Naive thymus-derived CD8-positive, alpha-beta T cell (primary cell): ENCODE results near the gene ARRDC1. TPM values are rescaled to one million over a fixed set of nuclear protein-coding genes. Genes with fewer than 3 reads are reported as not detected.
"Not testable (repeated sequence)": the region's sequence is repeated elsewhere in the genome, so short reads cannot be mapped to it uniquely, and the experiment has no call there.

Experiments used
- ATAC-seq, 2 donors: fragments of 150-1000 bp; cut with Tn5 transposase in 1 of 2; sonication (Bioruptor Pico), chemical (Tn5 transposase) in 1 of 2; 1 replicate in 1 of 2; 2 replicates in 1 of 2; pipeline ENCODE4 v1.10.0; 2021; ENCODE audit warnings: mild to moderate bottlenecking in 2 of 2, moderate library complexity in 2 of 2
- POLR2A ChIA-PET: fragments of 350-600 bp; sonication (Branson Sonifier 250); formaldehyde crosslinking; loops from one replicate; lab custom pipeline; 2021; ENCODE audit warnings: antibody characterized with exemption; lab: Charles Lee
- DNase-seq, 10 donors: peaks; one replicate each; pipeline versions ENCODE4 v3.0.0 to v3.0.0-alpha.2; 2020 to 2022
- H3K27ac Mint-ChIP-seq, 10 donors: one replicate each; pipeline ENCODE4 v1.8.0; 2020 to 2022; ENCODE audit warnings: mild to moderate bottlenecking in 10 of 10, mixed read lengths in 10 of 10, moderate library complexity in 4 of 10, inconsistent platforms in 1 of 10
- H3K27me3 Mint-ChIP-seq, 5 donors: one replicate each; pipeline ENCODE4 v1.8.0; 2021 to 2022; ENCODE audit warnings: mixed read lengths in 5 of 5
- H3K36me3 Mint-ChIP-seq, 3 donors: one replicate each; pipeline ENCODE4 v1.8.0; 2020 to 2022; ENCODE audit warnings: mixed read lengths in 3 of 3, mild to moderate bottlenecking in 2 of 3, inconsistent platforms in 1 of 3
- H3K4me1 Mint-ChIP-seq, 4 donors: one replicate each; pipeline ENCODE4 v1.8.0; 2021 to 2022; ENCODE audit warnings: mixed read lengths in 4 of 4
- H3K4me3 Mint-ChIP-seq, 10 donors: one replicate each; pipeline ENCODE4 v1.8.0; 2020 to 2022; ENCODE audit warnings: mild to moderate bottlenecking in 10 of 10, mixed read lengths in 10 of 10, moderate library complexity in 6 of 10, inconsistent platforms in 1 of 10
- H3K9me3 Mint-ChIP-seq, 9 donors: one replicate each; pipeline ENCODE4 v1.8.0; 2020 to 2022; ENCODE audit warnings: mixed read lengths in 9 of 9, mild to moderate bottlenecking in 3 of 9, inconsistent platforms in 1 of 9, moderate library complexity in 1 of 9
- polyA plus RNA-seq, 3 donors: library from polyadenylated mRNA; unstranded; fragments of 300-500 nt; fragmentation: Illumina TruSeq; gene quantifications; one replicate each; pipeline ENCODE4 v1.2.3, GENCODE V29; 2021
- total RNA-seq, 8 experiments: library from RNA in 2 of 8; stranded (reverse) in 2 of 8; gene quantifications; one replicate each; pipeline ENCODE4 v1.2.3 and lab custom pipeline; 2021 to 2026

The ARRDC1 gene
- total and polyA plus RNA-seq, 5 experiments from 2014 or later, result 27.2 to 86.8 (median 42.4) TPM

DNA sequence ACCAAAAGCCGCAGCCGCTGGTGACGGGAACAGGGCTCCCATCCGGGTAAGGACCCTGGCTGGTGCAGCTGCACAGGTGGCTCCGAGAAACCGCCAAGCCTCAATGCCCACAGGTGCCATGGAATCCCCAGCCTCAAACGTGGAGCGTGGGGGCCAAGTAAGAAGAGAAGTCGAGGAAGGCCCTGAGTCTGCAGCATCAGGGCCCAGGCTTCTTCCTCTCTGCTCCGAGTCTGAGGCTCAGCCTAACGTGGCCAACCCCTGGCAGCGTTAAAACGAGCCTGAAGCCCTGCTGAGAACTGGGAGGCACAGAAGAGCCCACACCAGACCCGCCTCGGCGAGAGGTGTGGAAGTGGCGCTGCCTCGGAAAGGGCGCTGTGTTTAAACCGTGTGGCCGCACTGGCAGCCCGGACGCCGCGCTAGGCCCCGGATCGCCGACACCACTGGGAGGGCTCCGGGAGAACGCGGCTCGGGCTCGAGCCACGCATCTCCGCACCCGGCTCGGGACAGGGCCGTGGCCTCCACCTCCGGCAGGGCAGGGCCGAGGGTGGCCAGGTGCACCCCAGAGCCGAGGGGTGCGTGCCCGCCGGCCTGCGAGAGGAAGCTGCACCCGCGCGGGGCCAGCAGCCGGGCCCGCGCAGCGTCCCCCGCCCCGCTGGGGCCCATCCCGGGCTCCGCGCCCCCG, 15.9 kb upstream of the ARRDC1 start:
- POLR2A ChIA-PET, result interaction anchor here (1.2 to 2.4 kb wide), 4 partner anchors 11 to 38 kb away, joined by 4 to 10 read pairs (median 7); partner anchors contain the start of genes DPH7, EHMT1 and MRPL41
- Mint-ChIP-seq H3K4me3 (peak overlapping the region; percentile 77 to 91 (median 84)), H3K36me3 (peaks cover 0 to 21% (median 3%) of the 10 kb centered on the region in 3 donors), H3K27me3 (no peaks in the 10 kb centered on the region), H3K4me1 (peaks cover 8 to 26% (median 12%) of the 10 kb centered on the region in 4 donors), H3K27ac (peak overlapping the region in 7 of 10 donors; percentile 27 to 87 (median 79)), H3K9me3 (no peaks in the 10 kb centered on the region)
- DNase-seq, result peak in 1 of 10 donors; percentile 24
- peak in 1 of 2 donors; percentile 4 for ATAC-seq

DNA sequence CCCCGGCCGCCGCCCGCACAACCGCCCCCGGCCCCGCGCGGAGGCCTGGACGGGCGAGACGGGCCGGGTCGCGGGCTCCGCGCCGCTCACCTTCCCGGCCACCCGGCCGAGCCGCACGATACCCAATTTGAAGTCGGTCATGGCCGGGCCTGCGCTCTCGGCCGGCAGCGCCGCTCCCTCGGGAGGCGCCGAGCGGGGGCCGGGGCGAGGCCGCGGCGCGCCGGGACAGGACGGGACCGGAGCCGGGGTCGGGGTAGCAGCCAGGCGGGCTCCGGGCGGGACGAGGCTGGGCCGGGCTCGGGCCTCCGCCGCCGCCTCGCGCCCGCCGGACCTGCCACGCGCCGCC, 15.4 kb upstream of the ARRDC1 start:
- DNase-seq (no peak), ATAC-seq (peak in 1 of 2 donors; percentile 31)
- H3K9me3 Mint-ChIP-seq, result no peaks in the 10 kb centered on the region
- no peaks in the 10 kb centered on the region for H3K27me3 Mint-ChIP-seq
- H3K4me3 Mint-ChIP-seq, result peak overlapping the region in 1 of 10 donors; percentile 91
- peaks cover 8 to 26% (median 12%) of the 10 kb centered on the region in 4 donors for H3K4me1 Mint-ChIP-seq
- POLR2A ChIA-PET, result interaction anchor here (1.0 to 2.4 kb wide), 7 partner anchors 10 to 38 kb away, joined by 3 to 10 read pairs (median 4); partner anchors contain the start of genes ARRDC1, DPH7, EHMT1 and MRPL41
- H3K36me3 Mint-ChIP-seq, result peaks cover 0 to 21% (median 3%) of the 10 kb centered on the region in 3 donors
- no peak overlapping the region for H3K27ac Mint-ChIP-seq

DNA sequence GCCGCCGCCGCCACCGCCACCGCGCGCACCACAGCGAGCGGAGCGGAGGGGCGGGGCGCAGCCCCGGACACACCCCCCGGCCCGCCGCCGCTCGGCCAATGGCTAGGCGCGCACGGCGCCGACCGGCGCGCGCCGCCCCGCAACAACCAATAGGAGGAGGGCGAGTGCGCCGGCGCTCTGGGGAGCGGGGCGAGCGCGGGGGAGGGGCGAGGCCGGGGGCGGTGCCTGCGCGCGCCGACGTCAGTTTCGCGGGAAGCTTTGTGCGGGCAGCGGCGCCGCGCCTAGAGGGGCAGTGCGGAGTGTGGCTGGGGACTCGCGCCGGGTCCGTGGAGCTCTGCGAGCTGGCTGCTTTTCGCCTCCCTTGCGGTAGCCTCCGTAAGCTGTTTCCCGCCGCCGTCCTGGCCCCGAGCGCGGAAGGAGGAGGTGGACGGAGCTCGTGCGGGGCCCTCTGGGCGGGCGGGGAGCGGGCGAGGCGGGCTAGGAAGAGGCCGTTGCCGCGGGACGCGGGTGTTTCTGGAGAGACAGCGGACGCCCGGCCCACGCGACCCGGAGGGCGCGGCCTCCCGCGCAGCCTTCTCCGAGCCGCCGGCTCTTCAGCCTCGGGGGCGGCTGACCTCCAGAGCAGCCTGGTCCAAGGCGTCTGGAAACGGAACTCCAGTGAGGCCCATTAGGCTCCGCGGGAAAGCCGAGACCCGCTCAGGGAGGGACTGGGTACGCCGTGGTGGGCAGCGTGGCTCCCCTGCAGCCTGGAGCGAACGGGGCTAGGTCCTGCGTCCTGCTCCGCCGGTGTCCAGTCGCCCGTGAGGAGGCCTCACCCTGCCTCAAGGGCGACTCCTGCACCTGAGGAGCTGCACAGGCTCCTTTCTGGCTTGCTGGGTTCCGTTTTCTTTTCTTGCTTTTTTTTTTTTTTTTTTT, 14.8 kb upstream of the ARRDC1 start, which contains the start of gene ZMYND19:
Gene ZMYND19, minus strand, starts transcription at position 44 of the 915 bp plus-strand sequence. CDS start 249 bp downstream, outside the sequence.
- ATAC-seq (peak; percentile 95 to 97), DNase-seq (peak; percentile 83 to 96 (median 90))
- POLR2A ChIA-PET, result interaction anchor here (1.0 to 2.4 kb wide), 8 partner anchors 9 to 39 kb away, joined by 3 to 10 read pairs (median 4); partner anchors contain the start of genes ARRDC1, DPH7, EHMT1 and MRPL41
- Mint-ChIP-seq H3K9me3 (no peaks in the 10 kb centered on the region), H3K27me3 (no peaks in the 10 kb centered on the region), H3K27ac (peak within 1 kb of the TSS in 9 of 10 donors; percentile 79 to 94 (median 92)), H3K4me3 (peak within 1 kb of the TSS; percentile 91 to 97 (median 94)), H3K36me3 (peaks cover 0 to 21% (median 3%) of the 10 kb centered on the region in 3 donors), H3K4me1 (peaks cover 8 to 26% (median 12%) of the 10 kb centered on the region in 4 donors)

DNA sequence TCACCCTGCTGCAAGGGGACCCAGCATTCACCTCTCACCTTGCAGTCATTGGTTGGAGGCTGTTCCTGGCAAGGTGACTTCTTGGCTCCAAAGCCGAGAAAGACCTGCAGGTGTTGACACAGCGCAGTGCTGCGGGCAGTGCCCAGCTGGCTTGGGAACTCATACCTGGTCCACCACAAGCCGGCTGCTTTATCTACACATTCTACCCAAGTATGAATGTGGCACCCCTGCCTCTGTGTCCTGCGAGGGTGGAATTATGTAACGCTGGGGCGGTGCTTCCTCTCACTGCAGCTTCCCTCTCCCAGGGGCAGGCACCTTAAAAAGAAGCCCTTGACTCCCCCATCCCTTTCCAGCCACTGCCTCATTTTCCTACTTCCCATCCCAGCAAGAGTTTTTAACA, 12.7 kb upstream of the ARRDC1 start:
- DNase-seq (no peak), ATAC-seq (no peak)
- Mint-ChIP-seq H3K4me1 (peaks cover 5 to 24% (median 11%) of the 10 kb centered on the region in 4 donors), H3K27ac (peak overlapping the region in 2 of 10 donors; percentile 25 to 86), H3K9me3 (no peaks in the 10 kb centered on the region), H3K36me3 (peaks cover 0 to 4% (median 0%) of the 10 kb centered on the region in 3 donors), H3K4me3 (peak overlapping the region in 5 of 10 donors; percentile 47 to 63 (median 52)), H3K27me3 (no peaks in the 10 kb centered on the region)
- POLR2A ChIA-PET, result interaction anchor here (0.7 kb wide), 2 partner anchors 15 to 165 kb away, joined by 3 to 4 read pairs; no protein-coding TSS in a partner anchor

DNA sequence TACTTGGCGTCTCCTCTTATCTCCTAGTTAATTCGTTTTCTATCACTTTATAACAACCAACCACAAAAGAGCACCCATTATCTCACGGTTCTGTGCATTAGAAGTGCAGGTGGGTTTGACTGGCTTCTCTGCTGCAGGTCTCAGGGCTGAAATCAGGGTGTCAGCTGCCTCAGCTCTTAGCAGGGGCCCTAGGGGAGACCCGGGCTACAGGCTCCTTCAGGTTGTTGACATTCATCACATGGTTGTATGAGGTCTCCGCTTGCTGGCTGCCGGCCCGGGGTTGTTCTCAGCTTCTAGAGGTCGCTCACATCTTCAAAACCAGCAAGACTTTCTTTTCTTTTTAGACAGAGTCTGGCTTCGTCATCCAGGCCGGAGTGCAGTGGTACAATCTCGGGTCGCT, 12.3 kb upstream of the ARRDC1 start:
- Mint-ChIP-seq H3K36me3 (no peaks in the 10 kb centered on the region), H3K4me1 (peaks cover 1 to 20% (median 7%) of the 10 kb centered on the region in 4 donors), H3K27me3 (no peaks in the 10 kb centered on the region), H3K27ac (peak overlapping the region in 2 of 10 donors; percentile 25 to 86), H3K4me3 (peak overlapping the region in 5 of 10 donors; percentile 47 to 63 (median 52)), H3K9me3 (no peaks in the 10 kb centered on the region)
- POLR2A ChIA-PET, result interaction anchor here (0.7 kb wide), 1 partner anchor 165 kb away, joined by 4 read pairs; no protein-coding TSS in a partner anchor
- DNase-seq, result no peak
- no peak for ATAC-seq

DNA sequence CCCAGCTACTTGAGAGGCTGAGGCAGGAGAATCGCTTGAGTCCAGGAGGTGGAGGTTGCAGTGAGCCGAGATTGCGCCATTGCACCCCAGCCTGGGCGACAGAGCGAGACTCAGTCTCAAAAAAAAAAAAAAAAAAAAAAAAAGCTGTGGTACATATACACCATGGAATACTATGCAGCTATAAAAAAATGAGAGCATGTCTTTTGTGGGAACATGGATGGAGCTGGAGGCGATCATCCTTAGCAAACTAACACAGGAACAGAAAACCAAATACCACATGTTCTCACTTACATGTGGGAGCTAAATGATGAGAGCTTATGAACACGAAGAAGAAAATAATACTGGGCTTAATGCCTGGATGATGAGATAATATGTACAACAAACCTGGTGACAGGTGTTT, 8.9 kb upstream of the ARRDC1 start:
- POLR2A ChIA-PET, H3K4me3 Mint-ChIP-seq, H3K4me1 Mint-ChIP-seq, H3K27me3 Mint-ChIP-seq, H3K36me3 Mint-ChIP-seq, H3K27ac Mint-ChIP-seq, H3K9me3 Mint-ChIP-seq, DNase-seq, ATAC-seq: not testable (repeated sequence)

DNA sequence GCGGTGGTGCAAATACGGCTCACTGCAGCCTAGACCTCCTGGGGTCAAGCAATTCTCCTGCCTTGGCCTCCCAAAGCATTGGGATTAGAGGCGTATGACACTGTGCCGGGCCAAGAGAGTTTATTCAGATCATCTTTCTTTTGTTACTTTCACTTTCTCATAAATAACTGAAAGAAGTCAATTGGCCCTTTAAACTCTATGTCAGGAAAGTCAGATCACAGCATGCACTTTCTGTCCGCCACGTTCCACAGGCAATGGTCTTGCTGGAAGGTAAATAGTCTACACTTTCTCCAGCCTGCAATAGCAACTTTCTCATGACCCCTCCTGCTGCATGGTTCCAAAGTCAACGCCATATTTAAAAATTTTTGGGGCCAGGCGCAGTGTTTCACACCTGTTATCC, 6.5 kb upstream of the ARRDC1 start:
- DNase-seq (no peak), ATAC-seq (no peak)
- POLR2A ChIA-PET, result interaction anchor here (1.6 kb wide), 1 partner anchor 8 kb away, joined by 4 read pairs; the partner anchor contains the start of gene ZMYND19
- Mint-ChIP-seq H3K9me3 (no peaks in the 10 kb centered on the region), H3K4me1 (peaks cover 1 to 10% (median 3%) of the 10 kb centered on the region in 4 donors), H3K27ac (peak overlapping the region in 1 of 10 donors; percentile 78), H3K36me3 (no peaks in the 10 kb centered on the region), H3K27me3 (no peaks in the 10 kb centered on the region), H3K4me3 (no peak overlapping the region)

DNA sequence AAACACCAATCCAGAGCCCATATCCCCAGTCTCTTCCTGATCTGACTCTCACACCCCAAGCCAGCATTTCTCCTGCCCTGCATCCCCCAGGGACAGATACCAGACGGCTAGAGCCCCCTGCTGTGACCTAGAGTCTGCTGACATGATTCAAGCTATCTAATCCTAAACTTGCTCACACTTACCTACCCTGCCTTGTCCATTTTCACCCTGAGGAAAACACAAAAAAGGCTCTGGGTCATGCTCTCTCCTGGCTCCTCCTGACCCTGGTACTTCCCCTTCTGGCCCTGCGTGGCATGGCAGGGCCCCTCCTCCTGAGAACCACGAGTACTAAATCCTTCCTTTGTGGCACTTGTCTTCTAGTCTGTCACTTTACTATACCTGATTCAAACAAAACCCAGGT, 2.8 kb upstream of the ARRDC1 start:
- no peaks in the 10 kb centered on the region for H3K27me3 Mint-ChIP-seq
- DNase-seq, result no peak
- no peaks in the 10 kb centered on the region for H3K36me3 Mint-ChIP-seq
- POLR2A ChIA-PET, result interaction anchor here (0.9 kb wide), 1 partner anchor 11 kb away, joined by 3 read pairs; no protein-coding TSS in a partner anchor
- peak overlapping the region in 2 of 10 donors; percentile 9 to 31 for H3K27ac Mint-ChIP-seq
- H3K9me3 Mint-ChIP-seq, result no peaks in the 10 kb centered on the region
- ATAC-seq, result no peak
- H3K4me3 Mint-ChIP-seq, result peak overlapping the region in 5 of 10 donors; percentile 4 to 62 (median 52)
- peaks cover 8 to 22% (median 18%) of the 10 kb centered on the region in 4 donors for H3K4me1 Mint-ChIP-seq

DNA sequence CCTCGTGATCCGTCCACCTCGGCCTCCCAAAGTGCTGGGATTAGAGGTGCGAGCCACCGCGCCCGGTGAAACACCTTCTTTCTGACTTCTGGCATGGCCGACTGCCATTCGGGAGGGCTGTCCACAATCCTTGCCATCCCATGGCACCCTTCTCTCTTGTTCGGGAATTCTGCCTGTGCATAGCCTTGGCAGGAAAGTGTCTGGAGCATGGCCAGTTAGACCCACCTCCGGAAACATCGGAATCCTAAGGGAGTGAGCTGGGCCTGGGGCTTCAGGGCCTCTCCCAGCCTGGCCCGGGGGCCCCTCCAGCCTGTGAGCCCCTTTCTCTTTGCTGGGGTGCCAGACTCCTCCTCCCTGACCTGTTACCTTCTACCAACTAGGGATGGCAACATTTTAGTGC, 1.6 kb upstream of the ARRDC1 start:
- Mint-ChIP-seq H3K4me3 (peak overlapping the region; percentile 22 to 76 (median 65)), H3K36me3 (no peaks in the 10 kb centered on the region), H3K27ac (peak overlapping the region in 3 of 10 donors; percentile 6 to 80 (median 72)), H3K27me3 (no peaks in the 10 kb centered on the region), H3K4me1 (peaks cover 8 to 31% (median 22%) of the 10 kb centered on the region in 4 donors), H3K9me3 (no peaks in the 10 kb centered on the region)
- DNase-seq (no peak), ATAC-seq (no peak)
- POLR2A ChIA-PET, result interaction anchor here (1.0 to 1.5 kb wide), 2 partner anchors 9 to 18 kb away, joined by 4 read pairs; no protein-coding TSS in a partner anchor

DNA sequence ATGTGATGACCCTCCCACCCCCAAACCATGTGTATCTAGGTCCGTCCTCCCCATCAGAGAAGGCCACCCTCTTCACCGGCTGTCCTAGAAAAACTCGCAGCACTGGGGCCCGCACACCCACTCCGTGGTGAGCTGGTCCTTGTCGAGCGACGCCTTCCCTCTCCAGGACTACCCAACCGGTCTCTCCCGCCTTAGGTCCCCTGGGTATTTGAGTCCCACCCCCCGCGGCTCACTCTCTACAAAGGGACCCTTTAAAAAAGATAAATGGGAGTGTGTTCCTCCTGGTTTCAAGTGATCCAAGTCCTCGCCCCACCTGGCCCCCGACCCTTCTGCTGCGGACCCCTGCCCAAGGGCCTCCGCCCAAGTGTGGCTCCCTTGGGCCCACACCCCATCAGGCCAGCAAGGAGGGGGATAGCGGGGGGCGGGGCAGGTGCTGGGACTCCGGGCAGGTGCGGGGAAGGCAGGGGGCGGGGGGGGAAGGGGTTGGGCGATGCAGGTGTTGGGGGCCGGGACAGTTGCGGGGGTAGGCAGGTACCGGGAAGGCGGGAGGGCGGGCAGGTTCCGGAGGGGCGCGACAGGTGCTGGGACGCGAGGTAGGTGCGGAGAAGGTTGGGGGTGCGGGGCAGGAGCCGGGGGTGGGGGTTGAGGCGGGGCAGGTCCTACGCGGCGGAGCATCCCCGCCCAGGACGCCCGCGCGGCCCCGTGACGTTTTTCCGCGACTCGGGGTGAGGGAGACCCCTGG, 970 bp upstream of the ARRDC1 start:
- H3K9me3 Mint-ChIP-seq, result no peaks in the 10 kb centered on the region
- no peak for ATAC-seq
- H3K4me1 Mint-ChIP-seq, result peaks cover 8 to 32% (median 23%) of the 10 kb centered on the region in 4 donors
- H3K27me3 Mint-ChIP-seq, result no peaks in the 10 kb centered on the region
- peak overlapping the region in 3 of 10 donors; percentile 6 to 80 (median 72) for H3K27ac Mint-ChIP-seq
- POLR2A ChIA-PET, result interaction anchor here (1.2 to 1.6 kb wide), 5 partner anchors 10 to 23 kb away, joined by 3 to 14 read pairs (median 4); partner anchors contain the start of genes EHMT1 and ZMYND19
- no peaks in the 10 kb centered on the region for H3K36me3 Mint-ChIP-seq
- peak overlapping the region; percentile 22 to 76 (median 65) for H3K4me3 Mint-ChIP-seq
- peak in 1 of 10 donors; percentile 69 for DNase-seq

DNA sequence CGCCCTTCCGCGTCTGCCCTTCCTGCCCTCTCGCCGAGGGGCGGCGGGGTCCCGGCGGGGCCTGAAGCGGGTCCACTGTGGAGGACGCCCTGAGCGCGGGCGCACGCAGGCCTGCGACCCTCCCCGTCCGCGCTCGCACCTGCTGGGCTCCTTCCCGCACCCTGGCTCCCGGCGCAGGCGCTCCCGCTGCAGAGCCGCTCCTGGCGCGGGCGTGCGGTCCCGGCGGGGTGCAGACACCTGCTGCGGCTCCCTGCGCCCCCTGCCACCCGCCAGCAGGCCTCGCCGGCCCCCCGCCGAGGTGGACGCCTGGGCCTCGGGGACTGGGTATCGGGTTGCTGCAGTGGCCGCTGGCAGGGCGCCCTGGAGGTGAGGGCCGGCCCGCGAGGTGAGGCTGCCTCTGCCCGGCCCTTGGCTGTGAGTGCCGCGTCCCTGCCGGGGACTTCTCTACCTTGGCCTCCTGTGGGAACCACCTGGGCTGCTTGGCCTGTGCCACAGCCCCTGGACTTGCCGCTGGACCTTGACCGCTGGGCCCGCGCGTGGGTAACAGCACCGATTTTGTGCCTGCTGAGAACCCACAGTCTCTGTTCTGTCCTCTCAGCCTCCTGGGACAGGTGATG, 627 bp downstream of the ARRDC1 start:
- ATAC-seq, result peak; percentile 4 to 12
- Mint-ChIP-seq H3K27me3 (no peaks in the 10 kb centered on the region), H3K4me1 (peaks cover 8 to 36% (median 29%) of the 10 kb centered on the region in 4 donors), H3K27ac (peak overlapping the region in 4 of 10 donors; percentile 62 to 78 (median 70)), H3K9me3 (no peaks in the 10 kb centered on the region), H3K4me3 (peak overlapping the region; percentile 70 to 90 (median 81)), H3K36me3 (no peaks in the 10 kb centered on the region)
- POLR2A ChIA-PET, result interaction anchor here (1.4 to 1.6 kb wide), 3 partner anchors 12 to 24 kb away, joined by 3 to 15 read pairs (median 3); partner anchors contain the start of gene EHMT1
- DNase-seq, result peak in 2 of 10 donors; percentile 33 to 37
